Measurements from ENCODE around the gene MEF2A.
A peak's percentile ranks its signal among the peaks of the same experiment; 100 is the strongest.
"Not testable (repeated sequence)": the region's sequence is repeated elsewhere in the genome, so short reads cannot be mapped to it uniquely, and the experiment has no call there.

The MEF2A gene

GRCh38 chr15:99565299-99566156 lies at the start of gene MEF2A:
Gene MEF2A (plus strand): TSS chr15:99565984. CDS start chr15:99633120, 67,136 bp downstream.
- DNase-seq: peak; percentile 96

- no peak for DNase-seq
These were observed 47.6 kb upstream of the MEF2A start for GRCh38 chr15:99518191-99518590.

GRCh38 chr15:99519366-99519765 lies 46.4 kb upstream of the MEF2A start:
- DNase-seq: not testable (repeated sequence)

GRCh38 chr15:99522288-99522687 lies 43.5 kb upstream of the MEF2A start:
- no peak for DNase-seq

- no peak for DNase-seq
These were observed 39.6 kb upstream of the MEF2A start for GRCh38 chr15:99526176-99526575.

- no peak for DNase-seq
These were observed 39.1 kb upstream of the MEF2A start for GRCh38 chr15:99526671-99527070.

- DNase-seq: no peak
These were observed 29.3 kb upstream of the MEF2A start for GRCh38 chr15:99536422-99537040.

- DNase-seq: no peak
These were observed 28.4 kb upstream of the MEF2A start for GRCh38 chr15:99537344-99537743.

GRCh38 chr15:99538261-99538660 lies 27.5 kb upstream of the MEF2A start:
- no peak for DNase-seq

- no peak for DNase-seq
These were observed 23.0 kb upstream of the MEF2A start for GRCh38 chr15:99542828-99543227.

GRCh38 chr15:99545605-99546004 lies 20.2 kb upstream of the MEF2A start:
- DNase-seq: no peak

GRCh38 chr15:99546441-99547100 lies 19.2 kb upstream of the MEF2A start:
- no peak for DNase-seq

- no peak for DNase-seq
These were observed 18.3 kb upstream of the MEF2A start for GRCh38 chr15:99547517-99547916.

GRCh38 chr15:99550077-99550476 lies 15.7 kb upstream of the MEF2A start:
- no peak for DNase-seq

GRCh38 chr15:99552111-99552510 lies 13.7 kb upstream of the MEF2A start:
- DNase-seq: no peak

GRCh38 chr15:99554880-99555488 lies 10.8 kb upstream of the MEF2A start:
- no peak for DNase-seq

- no peak for DNase-seq
These were observed 9.8 kb upstream of the MEF2A start for GRCh38 chr15:99556011-99556410.

GRCh38 chr15:99556578-99556977 lies 9.2 kb upstream of the MEF2A start:
- no peak for DNase-seq

- DNase-seq: no peak
These were observed 7.7 kb upstream of the MEF2A start for GRCh38 chr15:99558084-99558483.

GRCh38 chr15:99558571-99558970 lies 7.2 kb upstream of the MEF2A start:
- DNase-seq: no peak

- no peak for DNase-seq
These were observed 4.1 kb upstream of the MEF2A start for GRCh38 chr15:99561476-99562230.

GRCh38 chr15:99562238-99562637 lies 3.5 kb upstream of the MEF2A start:
- DNase-seq: no peak

Measured in activated effector memory CD4-positive, alpha-beta T cell treated with anti-CD3 and anti-CD28 coated beads, Interleukin-2, amount 50 U/mL, for 16 hours (primary cell).